Measurements from ENCODE around the gene GRIK4. TPM values are rescaled to one million over a fixed set of nuclear protein-coding genes. Genes with fewer than 3 reads are reported as not detected.

GRIK4 gene
- polyA plus RNA-seq, 1 of the 3 experiments (the other 2 are of a cell fraction): 0.03 TPM

GRCh38 chr11:120940160-120940848 lies 428.8 kb downstream of the GRIK4 start:
- H3K9me2 ChIP-seq: no peaks in the 10 kb centered on the region
- H2AFZ ChIP-seq (ENCODE audit: low read depth): no peak overlapping the region
- H3F3A ChIP-seq (replicated peaks; ENCODE audit: insufficient read depth): no peaks in the 10 kb centered on the region
- H3K4me2 ChIP-seq: no peak overlapping the region
- 54% methylated on average over 10 of the region's 10 CpGs for WGBS (ENCODE audit: low lambda C conversion rate)
- no peaks in the 10 kb centered on the region for H3K36me3 ChIP-seq (replicated peaks in 1 of 2; ENCODE audit: control insufficient read depth in 1 of 2, insufficient read depth in 2 of 2, low read length in 1 of 2)
- H3K4me3 ChIP-seq (ENCODE audit: low read depth in 2 of 2, low read length in 1 of 2): no peak overlapping the region
- TF ChIP-seq NRF1 (IDR thresholded peaks at IDR 0.05; ENCODE audit: low read depth, low read length): no peak
- no peak for TF ChIP-seq JUND (IDR thresholded peaks at IDR 0.05)
- no peak for TF ChIP-seq TCF12 (IDR thresholded peaks at IDR 0.05)
- no peak for TF ChIP-seq EZH2phosphoT487 (IDR thresholded peaks at IDR 0.05; ENCODE audit: borderline replicate concordance, low read depth)
- no peak for TF ChIP-seq MAX (IDR thresholded peaks at IDR 0.05; ENCODE audit: low read depth)
- TF ChIP-seq TEAD4 (IDR thresholded peaks at IDR 0.05; ENCODE audit: borderline replicate concordance, insufficient read depth): no peak
- no peak for TF ChIP-seq EP300 (IDR thresholded peaks at IDR 0.05; ENCODE audit: borderline replicate concordance in 1 of 2, low read depth in 1 of 2, low read length in 1 of 2)
- no peak for TF ChIP-seq RXRA (IDR thresholded peaks at IDR 0.05; ENCODE audit: borderline replicate concordance, low read depth)
- no peak for TF ChIP-seq REST (IDR thresholded peaks at IDR 0.05; ENCODE audit: low read depth, low read length)
- TF ChIP-seq FOXJ3 (CRISPR knock-in tag; IDR thresholded peaks at IDR 0.05): no peak
- DNase-seq: no peak
- ChIA-PET CTCF (interaction anchor here (1.2 to 2.2 kb wide), 3 partner anchors 11 to 138 kb away, joined by 3 to 8 read pairs (median 4); no protein-coding TSS in a partner anchor), POLR2A (no interaction called here)
- H3K79me2 ChIP-seq (ENCODE audit: insufficient read depth): no peaks in the 10 kb centered on the region
- H3K27ac ChIP-seq (ENCODE audit: low read depth in 2 of 2, low read length in 1 of 2): no peak overlapping the region
- peaks cover 0 to 6% of the 10 kb centered on the region in 2 experiments; a peak in 1 of 4 replicates for H3K4me1 ChIP-seq (ENCODE audit: control insufficient read depth in 1 of 2, insufficient read depth in 2 of 2, low read depth in 1 of 2, low read length in 1 of 2)
- H4K20me1 ChIP-seq (ENCODE audit: insufficient read depth): no peaks in the 10 kb centered on the region
- H3K9ac ChIP-seq: no peak overlapping the region
- H3K27me3 ChIP-seq (ENCODE audit: insufficient read depth): no peaks in the 10 kb centered on the region; the same call in 1 of the 2 replicates
- no peaks in the 10 kb centered on the region for H3K9me3 ChIP-seq

GRCh38 chr11:120941000-120941399 lies 429.5 kb downstream of the GRIK4 start:
- Histone ChIP-seq H3K9me3 (no peaks in the 10 kb centered on the region), H3K4me3 (ENCODE audit: low read depth in 2 of 2, low read length in 1 of 2) (no peak overlapping the region), H4K20me1 (ENCODE audit: insufficient read depth) (no peaks in the 10 kb centered on the region), H3K27me3 (ENCODE audit: insufficient read depth) (no peaks in the 10 kb centered on the region; the same call in 1 of the 2 replicates), H3K36me3 (replicated peaks in 1 of 2; ENCODE audit: control insufficient read depth in 1 of 2, insufficient read depth in 2 of 2, low read length in 1 of 2) (no peaks in the 10 kb centered on the region), H3K27ac (ENCODE audit: low read depth in 2 of 2, low read length in 1 of 2) (no peak overlapping the region), H3K79me2 (ENCODE audit: insufficient read depth) (no peaks in the 10 kb centered on the region), H2AFZ (ENCODE audit: low read depth) (no peak overlapping the region), H3F3A (replicated peaks; ENCODE audit: insufficient read depth) (no peaks in the 10 kb centered on the region), H3K4me1 (ENCODE audit: control insufficient read depth in 1 of 2, insufficient read depth in 2 of 2, low read depth in 1 of 2, low read length in 1 of 2) (peaks cover 0 to 6% of the 10 kb centered on the region in 2 experiments; a peak in 1 of 4 replicates), H3K9me2 (no peaks in the 10 kb centered on the region), H3K9ac (no peak overlapping the region), H3K4me2 (no peak overlapping the region)
- ChIA-PET CTCF (interaction anchor here (2.2 to 3.0 kb wide), 2 partner anchors 11 to 12 kb away, joined by 8 to 15 read pairs; no protein-coding TSS in a partner anchor), POLR2A (no interaction called here)
- DNase-seq: no peak
- WGBS (ENCODE audit: low lambda C conversion rate): 37% methylated on average over 3 of the region's 4 CpGs
- TF ChIP-seq ELF1 (IDR thresholded peaks at IDR 0.05) (no peak), JUND (IDR thresholded peaks at IDR 0.05) (no peak), USF1 (IDR thresholded peaks at IDR 0.05; ENCODE audit: borderline replicate concordance, low read depth) (no peak), GATA2 (CRISPR knock-in tag; IDR thresholded peaks at IDR 0.05) (no peak), RAD21 (IDR thresholded peaks at IDR 0.05; ENCODE audit: low read length) (no peak), RCOR1 (IDR thresholded peaks at IDR 0.05; ENCODE audit: low read length) (no peak), SMC3 (IDR thresholded peaks at IDR 0.05; ENCODE audit: low read depth, low read length) (no peak), TCF12 (IDR thresholded peaks at IDR 0.05) (no peak), CTCF (IDR thresholded peaks at IDR 0.05) (no peak), TAF1 (IDR thresholded peaks at IDR 0.05; ENCODE audit: borderline replicate concordance, low read depth, low read length) (no peak), NRF1 (IDR thresholded peaks at IDR 0.05; ENCODE audit: low read depth, low read length) (no peak), PBX3 (IDR thresholded peaks at IDR 0.05) (no peak), MAX (IDR thresholded peaks at IDR 0.05; ENCODE audit: low read depth) (no peak), FOXJ3 (CRISPR knock-in tag; IDR thresholded peaks at IDR 0.05) (no peak)

Data from SK-N-SH (cell line).